ENCODE measurements around the gene C1orf35. TPM values are rescaled to one million over a fixed set of nuclear protein-coding genes. Genes with fewer than 3 reads are reported as not detected.

The C1orf35 gene
- total RNA-seq, 1 donor from 2014 or later: 20.2 TPM

DNA sequence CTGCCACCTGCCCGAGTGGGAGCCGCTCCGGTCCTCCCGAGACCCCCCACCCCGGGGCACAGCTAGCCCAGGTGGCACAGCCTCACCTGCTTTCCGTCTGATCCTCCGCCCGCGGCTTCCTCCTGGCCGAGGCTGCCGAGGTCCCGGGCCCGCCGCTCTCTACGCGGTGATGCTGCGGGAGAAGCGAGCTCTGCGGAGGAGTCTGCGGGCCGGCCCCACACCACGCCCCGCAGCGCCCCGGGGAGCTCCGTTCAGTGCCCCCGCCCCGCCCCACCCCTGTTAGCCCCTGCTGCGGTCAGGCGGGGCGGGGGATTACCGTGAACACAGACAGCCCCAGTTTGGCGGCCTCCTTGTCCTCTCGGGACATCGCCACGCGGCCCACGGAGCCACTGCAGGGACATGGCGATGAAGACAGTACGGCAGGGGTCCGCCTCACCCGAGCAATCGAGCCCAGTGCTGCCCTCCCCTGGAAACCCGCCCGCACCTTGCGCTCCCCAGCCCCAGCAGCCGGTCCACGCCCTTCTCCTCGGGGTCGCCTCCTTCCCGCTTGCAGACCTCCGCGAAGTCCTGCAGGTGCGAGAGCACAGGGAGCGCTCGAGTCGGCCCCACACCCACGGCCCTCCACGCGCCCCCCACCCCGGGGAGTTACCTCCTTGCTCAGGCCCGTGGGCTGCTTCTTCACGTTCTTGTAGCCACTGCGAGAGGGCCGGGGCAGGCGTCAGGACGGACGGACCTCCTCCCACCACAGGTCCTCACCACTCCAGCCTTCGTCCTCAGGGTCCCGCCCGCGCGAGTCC is 933 bp downstream of the C1orf35 start:
- H3K4me1 Mint-ChIP-seq: peaks cover 15% of the 10 kb centered on the region
- no peak for TF ChIP-seq CTCF (IDR thresholded peaks at IDR 0.05; ENCODE audit: unreplicated experiment)
- no peaks in the 10 kb centered on the region for H3K9me3 Mint-ChIP-seq
- no peaks in the 10 kb centered on the region for H3K27me3 Mint-ChIP-seq (ENCODE audit: low read depth)
- peaks cover 17% of the 10 kb centered on the region for H3K36me3 Mint-ChIP-seq
- DNase-seq (ENCODE audit: low spot score in 2 of 2, unreplicated experiment in 2 of 2): peak in 1 of 2 experiments; percentile 63
- peak overlapping the region; percentile 68 for H3K4me3 Mint-ChIP-seq
- peak overlapping the region; percentile 43 for H3K27ac Mint-ChIP-seq

DNA sequence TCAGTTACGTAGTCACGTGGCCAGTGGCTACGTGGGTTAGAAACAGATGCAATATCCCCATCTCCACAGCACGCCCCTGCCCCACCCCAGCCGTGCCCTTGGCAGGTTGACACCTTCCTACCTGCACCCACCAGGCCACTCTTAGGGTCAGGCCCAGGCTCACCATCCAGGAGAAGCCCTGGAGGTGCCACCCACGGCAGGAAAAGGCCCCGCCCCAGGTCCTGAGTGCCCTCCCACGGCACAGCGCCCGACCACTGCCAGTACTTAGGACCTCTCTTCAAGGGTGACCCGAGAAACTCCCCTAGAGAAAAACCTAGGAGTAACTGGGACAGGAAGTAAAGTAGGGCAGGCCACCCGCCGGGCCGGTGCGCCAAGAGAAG is 1.5 kb downstream of the C1orf35 start:
- DNase-seq (ENCODE audit: low spot score in 2 of 2, unreplicated experiment in 2 of 2): no peak
- no peaks in the 10 kb centered on the region for H3K9me3 Mint-ChIP-seq
- H3K4me3 Mint-ChIP-seq: peak overlapping the region; percentile 59
- TF ChIP-seq CTCF (IDR thresholded peaks at IDR 0.05; ENCODE audit: unreplicated experiment): no peak
- peaks cover 15% of the 10 kb centered on the region for H3K4me1 Mint-ChIP-seq
- peaks cover 17% of the 10 kb centered on the region for H3K36me3 Mint-ChIP-seq
- H3K27me3 Mint-ChIP-seq (ENCODE audit: low read depth): no peaks in the 10 kb centered on the region
- H3K27ac Mint-ChIP-seq: no peak overlapping the region

- peaks cover 18% of the 10 kb centered on the region for H3K36me3 Mint-ChIP-seq
- H3K9me3 Mint-ChIP-seq: no peaks in the 10 kb centered on the region
- no peak for DNase-seq (ENCODE audit: low spot score in 2 of 2, unreplicated experiment in 2 of 2)
- peaks cover 15% of the 10 kb centered on the region for H3K4me1 Mint-ChIP-seq
- TF ChIP-seq CTCF (IDR thresholded peaks at IDR 0.05; ENCODE audit: unreplicated experiment): no peak
- peak overlapping the region; percentile 58 for H3K27ac Mint-ChIP-seq
- no peaks in the 10 kb centered on the region for H3K27me3 Mint-ChIP-seq (ENCODE audit: low read depth)
- peak overlapping the region; percentile 59 for H3K4me3 Mint-ChIP-seq
Measured at GRCh38 chr1:228100822-228101613, 2.1 kb downstream of the C1orf35 start.

GRCh38 chr1:228099331-228099732 is 3.8 kb downstream of the C1orf35 start:
- no peak for TF ChIP-seq CTCF (IDR thresholded peaks at IDR 0.05; ENCODE audit: unreplicated experiment)
- DNase-seq (ENCODE audit: low spot score in 2 of 2, unreplicated experiment in 2 of 2): peak in 1 of 2 experiments; percentile 33
- H3K36me3 Mint-ChIP-seq: peaks cover 33% of the 10 kb centered on the region
- no peak overlapping the region for H3K27ac Mint-ChIP-seq
- H3K4me1 Mint-ChIP-seq: peaks cover 12% of the 10 kb centered on the region
- peaks cover 15% of the 10 kb centered on the region for H3K9me3 Mint-ChIP-seq
- no peak overlapping the region for H3K4me3 Mint-ChIP-seq
- no peaks in the 10 kb centered on the region for H3K27me3 Mint-ChIP-seq (ENCODE audit: low read depth)

DNA sequence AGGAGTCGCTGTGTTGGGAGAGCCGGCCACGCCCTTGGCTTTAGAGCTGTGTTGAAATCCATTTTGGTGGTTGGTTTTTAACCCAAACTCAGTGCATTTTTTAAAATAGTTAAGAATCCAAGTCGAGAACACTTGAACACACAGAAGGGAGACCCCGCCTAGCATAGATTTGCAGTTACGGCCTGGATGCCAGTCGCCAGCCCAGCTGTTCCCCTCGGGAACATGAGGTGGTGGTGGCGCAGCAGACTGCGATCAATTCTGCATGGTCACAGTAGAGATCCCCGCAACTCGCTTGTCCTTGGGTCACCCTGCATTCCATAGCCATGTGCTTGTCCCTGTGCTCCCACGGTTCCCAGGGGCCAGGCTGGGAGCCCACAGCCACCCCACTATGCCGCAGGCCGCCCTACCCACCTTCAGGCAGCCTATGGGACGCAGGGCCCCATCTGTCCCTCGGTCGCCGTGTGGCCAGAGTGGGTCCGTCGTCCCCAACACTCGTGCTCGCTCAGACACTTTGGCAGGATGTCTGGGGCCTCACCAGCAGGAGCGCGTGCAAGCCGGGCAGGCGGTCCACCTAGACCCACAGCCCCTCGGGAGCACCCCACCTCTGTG is 4.7 kb downstream of the C1orf35 start:
- Mint-ChIP-seq H3K4me1 (peaks cover 9% of the 10 kb centered on the region), H3K36me3 (peaks cover 38% of the 10 kb centered on the region), H3K27me3 (ENCODE audit: low read depth) (no peaks in the 10 kb centered on the region), H3K9me3 (peaks cover 18% of the 10 kb centered on the region), H3K27ac (no peak overlapping the region), H3K4me3 (no peak overlapping the region)
- peak in 1 of 2 experiments; percentile 31 for DNase-seq (ENCODE audit: low spot score in 2 of 2, unreplicated experiment in 2 of 2)
- TF ChIP-seq CTCF (IDR thresholded peaks at IDR 0.05; ENCODE audit: unreplicated experiment): no peak

Data from mesothelial cell of epicardium (in vitro differentiated cells).